ENCODE measurements around the gene TMC6.
"Not testable (repeated sequence)": the region's sequence is repeated elsewhere in the genome, so short reads cannot be mapped to it uniquely, and the experiment has no call there.

Gene TMC6

GRCh38 chr17:78107976-78108725, 20.4 kb downstream of the TMC6 start:
- DNase-seq: no peak

GRCh38 chr17:78107457-78107856, 21.1 kb downstream of the TMC6 start:
- no peak for DNase-seq

- no peak for DNase-seq
These were observed 22.3 kb downstream of the TMC6 start for GRCh38 chr17:78106211-78106610.

GRCh38 chr17:78105551-78105950, 23.0 kb downstream of the TMC6 start:
- DNase-seq: no peak

- no peak for DNase-seq
These were observed 23.5 kb downstream of the TMC6 start for GRCh38 chr17:78105101-78105500.

GRCh38 chr17:78104540-78104941, 24.0 kb downstream of the TMC6 start:
- DNase-seq: no peak

GRCh38 chr17:78103311-78103710, 25.2 kb downstream of the TMC6 start:
- no peak for DNase-seq

GRCh38 chr17:78101542-78101941, 27.0 kb downstream of the TMC6 start:
- DNase-seq: no peak

- no peak for DNase-seq
These were observed 27.4 kb downstream of the TMC6 start for GRCh38 chr17:78101112-78101511.

GRCh38 chr17:78096093-78096492, 32.5 kb downstream of the TMC6 start:
- no peak for DNase-seq

GRCh38 chr17:78095035-78095434, 33.5 kb downstream of the TMC6 start:
- no peak for DNase-seq

- DNase-seq: no peak
These were observed 35.7 kb downstream of the TMC6 start for GRCh38 chr17:78092794-78093324.

- DNase-seq: no peak
These were observed 38.8 kb downstream of the TMC6 start for GRCh38 chr17:78089576-78090281.

GRCh38 chr17:78088529-78088928, 40.0 kb downstream of the TMC6 start:
- DNase-seq: no peak

GRCh38 chr17:78086740-78087139, 41.8 kb downstream of the TMC6 start:
- DNase-seq: no peak

- peak; percentile 96 for DNase-seq
These were observed 45.6 kb downstream of the TMC6 start for GRCh38 chr17:78082988-78083387.

GRCh38 chr17:78082355-78082872, 46.1 kb downstream of the TMC6 start:
- peak; percentile 41 for DNase-seq

- no peak for DNase-seq
These were observed 47.0 kb downstream of the TMC6 start for GRCh38 chr17:78081551-78081950.

- DNase-seq: no peak
These were observed 49.3 kb downstream of the TMC6 start for GRCh38 chr17:78079253-78079652.

- DNase-seq: no peak
These were observed 53.0 kb downstream of the TMC6 start for GRCh38 chr17:78075545-78075944.

- no peak for DNase-seq
These were observed 53.5 kb downstream of the TMC6 start for GRCh38 chr17:78075011-78075410.

GRCh38 chr17:78072961-78073360, 55.6 kb downstream of the TMC6 start:
- DNase-seq: no peak

- no peak for DNase-seq
These were observed 58.9 kb downstream of the TMC6 start for GRCh38 chr17:78069695-78070094.

GRCh38 chr17:78066976-78067375, 61.6 kb downstream of the TMC6 start:
- not testable (repeated sequence) for DNase-seq
